ENCODE results near the gene GTPBP6.

DNA sequence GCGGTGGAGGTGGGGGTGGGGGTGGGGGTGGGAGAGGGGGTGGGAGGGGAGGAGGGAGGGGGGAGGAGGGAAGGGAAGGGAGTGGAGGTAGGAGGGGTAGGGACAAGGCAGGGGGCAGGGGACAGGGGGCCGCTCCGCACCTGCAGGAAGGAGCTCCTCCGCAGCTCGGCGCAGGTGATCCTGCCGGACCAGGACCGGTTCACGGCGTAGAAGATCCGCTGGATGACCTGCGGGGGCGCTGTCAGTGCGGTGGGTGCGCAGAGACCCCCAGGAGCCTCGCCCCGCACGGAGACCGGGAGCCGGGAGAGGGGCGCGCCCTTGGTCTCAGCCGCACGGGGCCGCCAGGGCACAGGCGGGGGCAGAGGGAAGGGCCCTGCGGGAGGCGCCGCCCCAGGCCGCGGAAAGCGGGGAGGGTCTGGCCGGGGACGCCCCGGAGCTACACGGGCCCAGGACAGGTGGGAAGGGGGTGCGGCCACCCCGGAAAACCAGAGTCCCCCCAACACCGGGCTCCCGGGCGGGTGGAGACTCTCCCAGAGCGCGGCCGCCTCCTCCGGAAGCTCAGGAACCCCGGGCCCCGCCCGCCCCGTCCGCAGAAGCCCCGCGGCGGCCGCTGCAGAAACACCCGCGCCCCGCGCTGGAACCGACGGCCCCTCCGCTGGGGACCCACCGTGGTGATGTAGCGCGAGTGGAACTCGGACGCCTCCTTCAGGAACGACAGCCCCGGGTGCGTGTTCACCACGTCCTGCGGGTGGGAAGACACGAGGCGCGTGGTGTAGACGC is 27.6 kb upstream of the GTPBP6 start:
- TF ChIP-seq, protein P1, sequence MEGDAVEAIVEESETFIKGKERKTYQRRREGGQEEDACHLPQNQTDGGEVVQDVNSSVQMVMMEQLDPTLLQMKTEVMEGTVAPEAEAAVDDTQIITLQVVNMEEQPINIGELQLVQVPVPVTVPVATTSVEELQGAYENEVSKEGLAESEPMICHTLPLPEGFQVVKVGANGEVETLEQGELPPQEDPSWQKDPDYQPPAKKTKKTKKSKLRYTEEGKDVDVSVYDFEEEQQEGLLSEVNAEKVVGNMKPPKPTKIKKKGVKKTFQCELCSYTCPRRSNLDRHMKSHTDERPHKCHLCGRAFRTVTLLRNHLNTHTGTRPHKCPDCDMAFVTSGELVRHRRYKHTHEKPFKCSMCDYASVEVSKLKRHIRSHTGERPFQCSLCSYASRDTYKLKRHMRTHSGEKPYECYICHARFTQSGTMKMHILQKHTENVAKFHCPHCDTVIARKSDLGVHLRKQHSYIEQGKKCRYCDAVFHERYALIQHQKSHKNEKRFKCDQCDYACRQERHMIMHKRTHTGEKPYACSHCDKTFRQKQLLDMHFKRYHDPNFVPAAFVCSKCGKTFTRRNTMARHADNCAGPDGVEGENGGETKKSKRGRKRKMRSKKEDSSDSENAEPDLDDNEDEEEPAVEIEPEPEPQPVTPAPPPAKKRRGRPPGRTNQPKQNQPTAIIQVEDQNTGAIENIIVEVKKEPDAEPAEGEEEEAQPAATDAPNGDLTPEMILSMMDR (IDR thresholded peaks at IDR 0.05), result no peak
- TF ChIP-seq EP300 (IDR thresholded peaks at IDR 0.05) (no peak), POLR2A (IDR thresholded peaks at IDR 0.05) (no peak)
